ENCODE data around the gene EFEMP1.

Gene EFEMP1

GRCh38 chr2:55934337-55934736 lies 10.8 kb upstream of the EFEMP1 start:
- DNase-seq (ENCODE audit: extremely low read depth in 1 of 2, low read depth in 1 of 2), result no peak

- DNase-seq (ENCODE audit: extremely low read depth in 1 of 2, low read depth in 1 of 2), result no peak
Measured at GRCh38 chr2:55932843-55933242, 9.3 kb upstream of the EFEMP1 start.

GRCh38 chr2:55931281-55931680 lies 7.7 kb upstream of the EFEMP1 start:
- no peak for DNase-seq (ENCODE audit: extremely low read depth in 1 of 2, low read depth in 1 of 2)

- DNase-seq (ENCODE audit: extremely low read depth in 1 of 2, low read depth in 1 of 2), result no peak
Measured at GRCh38 chr2:55929476-55929875, 5.9 kb upstream of the EFEMP1 start.

- no peak for DNase-seq (ENCODE audit: extremely low read depth in 1 of 2, low read depth in 1 of 2)
Measured at GRCh38 chr2:55926974-55927373, 3.4 kb upstream of the EFEMP1 start.

- DNase-seq (ENCODE audit: extremely low read depth in 1 of 2, low read depth in 1 of 2), result no peak
Measured at GRCh38 chr2:55926246-55926645, 2.7 kb upstream of the EFEMP1 start.

- no peak for DNase-seq (ENCODE audit: extremely low read depth in 1 of 2, low read depth in 1 of 2)
Measured at GRCh38 chr2:55923982-55924321, 370 bp upstream of the EFEMP1 start.

GRCh38 chr2:55922291-55922907 lies 1.2 kb downstream of the EFEMP1 start:
- DNase-seq (ENCODE audit: extremely low read depth in 1 of 2, low read depth in 1 of 2), result no peak

GRCh38 chr2:55919574-55919973 lies 4.0 kb downstream of the EFEMP1 start:
- DNase-seq (ENCODE audit: extremely low read depth in 1 of 2, low read depth in 1 of 2), result no peak

- no peak for DNase-seq (ENCODE audit: extremely low read depth in 1 of 2, low read depth in 1 of 2)
Measured at GRCh38 chr2:55918856-55919255, 4.7 kb downstream of the EFEMP1 start.

GRCh38 chr2:55917713-55918390 lies 5.7 kb downstream of the EFEMP1 start:
- DNase-seq (ENCODE audit: extremely low read depth in 1 of 2, low read depth in 1 of 2), result no peak

- DNase-seq (ENCODE audit: extremely low read depth in 1 of 2, low read depth in 1 of 2), result no peak
Measured at GRCh38 chr2:55917117-55917516, 6.5 kb downstream of the EFEMP1 start.

- DNase-seq (ENCODE audit: extremely low read depth in 1 of 2, low read depth in 1 of 2), result no peak
Measured at GRCh38 chr2:55916473-55917049, 7.0 kb downstream of the EFEMP1 start.

GRCh38 chr2:55914786-55915185 lies 8.8 kb downstream of the EFEMP1 start:
- no peak for DNase-seq (ENCODE audit: extremely low read depth in 1 of 2, low read depth in 1 of 2)

- DNase-seq (ENCODE audit: extremely low read depth in 1 of 2, low read depth in 1 of 2), result no peak
Measured at GRCh38 chr2:55912926-55913325, 10.7 kb downstream of the EFEMP1 start.

- no peak for DNase-seq (ENCODE audit: extremely low read depth in 1 of 2, low read depth in 1 of 2)
Measured at GRCh38 chr2:55910077-55910476, 13.5 kb downstream of the EFEMP1 start.

- DNase-seq (ENCODE audit: extremely low read depth in 1 of 2, low read depth in 1 of 2), result no peak
Measured at GRCh38 chr2:55907686-55908085, 15.9 kb downstream of the EFEMP1 start.

- no peak for DNase-seq (ENCODE audit: extremely low read depth in 1 of 2, low read depth in 1 of 2)
Measured at GRCh38 chr2:55906993-55907392, 16.6 kb downstream of the EFEMP1 start.

- no peak for DNase-seq (ENCODE audit: extremely low read depth in 1 of 2, low read depth in 1 of 2)
Measured at GRCh38 chr2:55903727-55904126, 19.9 kb downstream of the EFEMP1 start.

GRCh38 chr2:55902971-55903370 lies 20.6 kb downstream of the EFEMP1 start:
- no peak for DNase-seq (ENCODE audit: extremely low read depth in 1 of 2, low read depth in 1 of 2)

GRCh38 chr2:55902429-55902828 lies 21.2 kb downstream of the EFEMP1 start:
- no peak for DNase-seq (ENCODE audit: extremely low read depth in 1 of 2, low read depth in 1 of 2)

GRCh38 chr2:55901941-55902340 lies 21.6 kb downstream of the EFEMP1 start:
- DNase-seq (ENCODE audit: extremely low read depth in 1 of 2, low read depth in 1 of 2), result no peak

GRCh38 chr2:55901322-55901721 lies 22.3 kb downstream of the EFEMP1 start:
- no peak for DNase-seq (ENCODE audit: extremely low read depth in 1 of 2, low read depth in 1 of 2)
